Mesenchymal stem cell (in vitro differentiated cells and primary cell): ENCODE measurements around the gene R3HDM4.

Experiments used
- DNase-seq: peaks from one replicate; pipeline ENCODE4 v3.0.0-alpha.2; 2013
- H2AFZ ChIP-seq: one replicate; pipeline ENCODE4 v1.6.1; 2013; ENCODE audit warnings: low read depth, mild to moderate bottlenecking, control low read depth, inconsistent platforms, low read length, moderate library complexity
- H2AK5ac ChIP-seq: 2 replicates; pipeline ENCODE4 v1.6.1; 2013; ENCODE audit warnings: low read length, moderate library complexity, mild to moderate bottlenecking, inconsistent platforms; ENCODE audit not compliant: severe bottlenecking
- H2BK120ac ChIP-seq: one replicate; pipeline ENCODE4 v1.6.1; 2013; ENCODE audit warnings: low read depth, mild to moderate bottlenecking, inconsistent platforms, low read length, moderate library complexity
- H2BK12ac ChIP-seq, 2 experiments: one replicate each; pipeline ENCODE4 v1.6.1; 2013; ENCODE audit warnings: inconsistent platforms in 2 of 2, low read length in 2 of 2, mild to moderate bottlenecking in 2 of 2, moderate library complexity in 2 of 2, control low read depth in 1 of 2
- H2BK15ac ChIP-seq: one replicate; pipeline ENCODE4 v1.6.1; 2013; ENCODE audit warnings: mild to moderate bottlenecking, low read depth, inconsistent platforms; ENCODE audit not compliant: poor library complexity, severe bottlenecking
- H2BK5ac ChIP-seq: 2 replicates; pipeline ENCODE4 v1.6.1; 2013; ENCODE audit warnings: low read depth, mild to moderate bottlenecking, low read length, control low read depth, inconsistent platforms; ENCODE audit not compliant: poor library complexity, severe bottlenecking
- H3K14ac ChIP-seq, 2 experiments: one replicate each; pipeline ENCODE4 v1.6.1; 2013; ENCODE audit warnings: inconsistent platforms in 2 of 2, low read length in 2 of 2, control low read depth in 1 of 2, mild to moderate bottlenecking in 1 of 2, moderate library complexity in 1 of 2
- H3K18ac ChIP-seq, 2 experiments: one replicate each; pipeline ENCODE4 v1.6.1; 2013; ENCODE audit warnings: inconsistent platforms in 2 of 2, low read length in 2 of 2, control low read depth in 1 of 2, low read depth in 1 of 2, mild to moderate bottlenecking in 1 of 2
- H3K23ac ChIP-seq, 2 experiments: one replicate each; pipeline ENCODE4 v1.6.1; 2013; ENCODE audit warnings: inconsistent platforms in 2 of 2, low read length in 2 of 2, mild to moderate bottlenecking in 2 of 2, moderate library complexity in 2 of 2, control low read depth in 1 of 2
- H3K27ac ChIP-seq: 2 replicates; pipeline ENCODE4 v1.5.1; 2013; ENCODE audit warnings: mild to moderate bottlenecking, moderate library complexity, low read length, control low read depth, inconsistent platforms; ENCODE audit not compliant: poor library complexity, severe bottlenecking
- H3K27me3 ChIP-seq, 2 experiments: 2 replicates each; pipeline versions ENCODE4 v1.6.1 to v1.7.0; 2013; ENCODE audit warnings: low read length in 2 of 2, mild to moderate bottlenecking in 2 of 2, moderate library complexity in 2 of 2, control low read depth in 1 of 2, inconsistent platforms in 1 of 2; ENCODE audit not compliant: control insufficient read depth in 1 of 2, insufficient read depth in 1 of 2
- H3K36me3 ChIP-seq, 2 experiments: 2 replicates each; pipeline versions ENCODE4 v1.6.1 to v1.7.0; 2013; ENCODE audit warnings: low read length in 2 of 2, control low read depth in 1 of 2, inconsistent platforms in 1 of 2, low read depth in 1 of 2, mild to moderate bottlenecking in 1 of 2; ENCODE audit not compliant: insufficient read depth in 2 of 2, control insufficient read depth in 1 of 2
- H3K4ac ChIP-seq, 2 experiments: one replicate each; pipeline ENCODE4 v1.6.1; 2013; ENCODE audit warnings: inconsistent platforms in 2 of 2, low read length in 2 of 2, mild to moderate bottlenecking in 2 of 2, moderate library complexity in 2 of 2, control low read depth in 1 of 2, low read depth in 1 of 2
- H3K4me1 ChIP-seq: 2 replicates; pipeline ENCODE4 v1.6.1; 2013; ENCODE audit warnings: low read depth, low read length, control low read depth; ENCODE audit not compliant: control insufficient read depth, insufficient read depth
- H3K4me2 ChIP-seq: 2 replicates; pipeline ENCODE4 v1.6.1; 2013; ENCODE audit warnings: low read length, mild to moderate bottlenecking, inconsistent platforms; ENCODE audit not compliant: poor library complexity, severe bottlenecking
- H3K4me3 ChIP-seq, 2 experiments: 2 replicates each; pipeline versions ENCODE4 v1.5.1 to v1.7.0; 2013; ENCODE audit warnings: low read length in 2 of 2, mild to moderate bottlenecking in 2 of 2, control low read depth in 1 of 2, low read depth in 1 of 2; ENCODE audit not compliant: insufficient read depth in 1 of 2
- H3K79me1 ChIP-seq: replicated peaks from 2 replicates; pipeline ENCODE4 v1.6.1; 2013; ENCODE audit warnings: mild to moderate bottlenecking, control low read depth, low read length, inconsistent platforms; ENCODE audit not compliant: poor library complexity, severe bottlenecking
- H3K9ac ChIP-seq: 2 replicates; pipeline ENCODE4 v1.7.0; 2013; ENCODE audit warnings: mild to moderate bottlenecking, low read length, moderate library complexity
- H3K9me3 ChIP-seq: 2 replicates; pipeline ENCODE4 v1.7.0; 2013; ENCODE audit warnings: mild to moderate bottlenecking, low read length; ENCODE audit not compliant: control insufficient read depth
- H4K8ac ChIP-seq: one replicate; pipeline ENCODE4 v1.6.1; 2013; ENCODE audit warnings: inconsistent platforms, mild to moderate bottlenecking, low read length, moderate library complexity
- H4K91ac ChIP-seq: one replicate; pipeline ENCODE4 v1.6.1; 2013; ENCODE audit warnings: mild to moderate bottlenecking, low read length, inconsistent platforms
- WGBS: methylation state at CpG from one replicate; pipeline ENCODE4 v1.1.7; 2013; ENCODE audit warnings: mixed read lengths; 5-methylcytosine and 5-hydroxymethylcytosine counted together

Gene R3HDM4

DNA sequence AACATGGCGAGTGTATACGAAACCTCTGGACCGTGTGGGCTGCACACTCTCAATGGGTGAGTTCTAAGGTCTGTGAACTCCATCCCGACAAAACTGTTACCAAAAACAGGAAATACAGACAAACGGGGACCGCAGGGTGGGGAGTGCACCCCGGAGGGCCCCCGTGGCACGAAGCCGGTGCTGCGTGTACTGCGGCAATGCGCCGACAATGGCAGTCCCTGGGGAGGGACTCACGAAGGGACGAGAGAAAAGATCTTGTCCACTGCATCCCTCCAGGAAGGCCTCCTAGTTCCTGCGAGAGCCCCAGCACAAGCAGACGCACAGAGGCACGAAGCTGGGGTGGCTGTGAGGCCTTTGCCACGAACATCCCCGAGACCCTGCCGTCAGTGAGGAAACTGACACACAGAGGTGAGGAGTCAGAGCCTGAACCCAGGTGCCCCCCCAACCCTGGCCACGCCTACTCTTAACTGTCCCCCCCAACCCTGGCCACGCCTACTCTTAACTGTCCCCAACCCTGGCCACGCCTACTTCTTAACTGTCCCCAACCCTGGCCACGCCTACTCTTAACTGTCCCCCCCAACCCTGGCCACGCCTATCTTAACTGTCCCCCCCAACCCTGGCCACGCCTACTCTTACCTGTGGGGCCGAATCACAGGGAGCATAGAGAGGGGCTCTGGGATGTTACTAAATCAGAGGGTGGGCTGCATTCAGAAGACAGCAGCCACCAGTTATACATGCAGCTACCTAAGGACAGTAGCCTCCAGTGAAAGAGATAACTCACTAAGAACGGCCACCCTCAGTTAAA, 24.2 kb downstream of the R3HDM4 start:
- Histone ChIP-seq H2AK5ac (no peak overlapping the region), H2AFZ (no peak overlapping the region), H3K27me3 (no peaks in the 10 kb centered on the region), H2BK15ac (no peak overlapping the region), H2BK120ac (no peak overlapping the region), H4K91ac (no peak overlapping the region), H4K8ac (no peak overlapping the region), H3K4ac (no peak overlapping the region), H3K36me3 (peaks cover 46 to 67% of the 10 kb centered on the region in 2 experiments), H3K4me3 (no peak overlapping the region), H3K4me2 (no peak overlapping the region), H3K14ac (no peak overlapping the region), H3K4me1 (peaks cover 14% of the 10 kb centered on the region), H3K79me1 (peaks cover 48% of the 10 kb centered on the region), H3K9me3 (no peaks in the 10 kb centered on the region), H3K23ac (no peak overlapping the region), H2BK5ac (no peak overlapping the region), H2BK12ac (no peak overlapping the region), H3K18ac (no peak overlapping the region), H3K27ac (no peak overlapping the region), H3K9ac (no peak overlapping the region)
- no peak for DNase-seq
- 97% methylated on average over 30 of the region's 30 CpGs for WGBS

DNA sequence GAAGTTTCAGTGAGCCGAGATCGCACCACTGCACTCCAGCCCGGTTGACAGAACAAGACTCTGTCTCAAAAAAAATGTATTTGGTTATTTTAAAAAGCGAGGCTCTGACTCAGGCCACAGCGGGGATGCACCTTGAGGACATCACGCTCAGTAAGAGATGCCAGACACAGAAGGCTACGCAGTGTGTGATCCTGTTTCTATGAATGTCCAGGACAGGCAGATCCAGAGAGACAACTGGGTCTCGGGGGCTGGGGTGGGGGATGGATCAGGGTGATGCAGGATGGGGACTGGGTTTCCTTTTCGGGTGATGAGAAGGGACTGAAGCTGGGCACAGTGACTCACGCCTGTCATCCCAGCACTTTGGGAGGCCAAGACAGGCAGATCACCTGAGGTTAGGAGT, 25.4 kb downstream of the R3HDM4 start:
- H3K4me3 ChIP-seq: no peak overlapping the region

GRCh38 chr19:887072-887471, 25.9 kb downstream of the R3HDM4 start:
- H2AFZ ChIP-seq: no peak overlapping the region
- H3K79me1 ChIP-seq: peaks cover 54% of the 10 kb centered on the region
- no peak overlapping the region for H2AK5ac ChIP-seq
- H2BK15ac ChIP-seq: no peak overlapping the region
- no peak overlapping the region for H3K23ac ChIP-seq
- H3K14ac ChIP-seq: no peak overlapping the region
- H3K9me3 ChIP-seq: no peaks in the 10 kb centered on the region
- H4K91ac ChIP-seq: no peak overlapping the region
- H3K4me2 ChIP-seq: no peak overlapping the region
- no peak overlapping the region for H3K9ac ChIP-seq
- peak; percentile 76 for DNase-seq
- no peak overlapping the region for H2BK120ac ChIP-seq
- 78% methylated on average over 14 of the region's 16 CpGs for WGBS
- peaks cover 18% of the 10 kb centered on the region for H3K4me1 ChIP-seq
- no peak overlapping the region for H4K8ac ChIP-seq
- peaks cover 61 to 84% of the 10 kb centered on the region in 2 experiments for H3K36me3 ChIP-seq
- H3K18ac ChIP-seq: no peak overlapping the region
- H3K27ac ChIP-seq: no peak overlapping the region
- no peaks in the 10 kb centered on the region for H3K27me3 ChIP-seq
- H2BK12ac ChIP-seq: no peak overlapping the region
- no peak overlapping the region for H2BK5ac ChIP-seq
- no peak overlapping the region for H3K4me3 ChIP-seq
- H3K4ac ChIP-seq: no peak overlapping the region

More for the DNA sequence above, 25.4 kb downstream of the R3HDM4 start:
- Histone ChIP-seq H3K9me3 (no peaks in the 10 kb centered on the region), H3K23ac (no peak overlapping the region), H4K91ac (no peak overlapping the region), H3K4ac (no peak overlapping the region), H2BK12ac (no peak overlapping the region), H2AK5ac (no peak overlapping the region), H2AFZ (no peak overlapping the region), H3K4me2 (no peak overlapping the region), H3K14ac (no peak overlapping the region), H4K8ac (no peak overlapping the region), H2BK5ac (no peak overlapping the region), H3K4me1 (peaks cover 20% of the 10 kb centered on the region), H2BK15ac (no peak overlapping the region), H3K27ac (no peak overlapping the region), H3K36me3 (peaks cover 56 to 79% of the 10 kb centered on the region in 2 experiments), H3K79me1 (peaks cover 51% of the 10 kb centered on the region), H3K27me3 (no peaks in the 10 kb centered on the region), H3K18ac (no peak overlapping the region), H2BK120ac (no peak overlapping the region), H3K9ac (no peak overlapping the region)
- WGBS: 91% methylated on average over 10 of the region's 10 CpGs
- DNase-seq: no peak

- DNase-seq: no peak
- no peak overlapping the region for H3K14ac ChIP-seq
- H3K23ac ChIP-seq: no peak overlapping the region
- H3K9me3 ChIP-seq: no peaks in the 10 kb centered on the region
- peaks cover 15% of the 10 kb centered on the region for H3K4me1 ChIP-seq
- no peak overlapping the region for H2BK15ac ChIP-seq
- no peak overlapping the region for H2AFZ ChIP-seq
- H4K8ac ChIP-seq: no peak overlapping the region
- H2BK120ac ChIP-seq: no peak overlapping the region
- peaks cover 74 to 91% of the 10 kb centered on the region in 2 experiments for H3K36me3 ChIP-seq
- no peak overlapping the region for H4K91ac ChIP-seq
- H3K4me2 ChIP-seq: no peak overlapping the region
- no peak overlapping the region for H3K18ac ChIP-seq
- H2AK5ac ChIP-seq: no peak overlapping the region
- no peak overlapping the region for H3K27ac ChIP-seq
- WGBS: 98% methylated on average over 63 of the region's 64 CpGs
- no peak overlapping the region for H3K4me3 ChIP-seq
- no peak overlapping the region for H3K9ac ChIP-seq
- peaks cover 56% of the 10 kb centered on the region for H3K79me1 ChIP-seq
- no peak overlapping the region for H2BK12ac ChIP-seq
- no peaks in the 10 kb centered on the region for H3K27me3 ChIP-seq
- H3K4ac ChIP-seq: no peak overlapping the region
- H2BK5ac ChIP-seq: no peak overlapping the region
These were observed 27.3 kb downstream of the R3HDM4 start for GRCh38 chr19:885536-886224.
